ENCODE results near the gene YAP1.

- TF ChIP-seq CTCF (IDR thresholded peaks at IDR 0.05) (no peak), POLR2A (IDR thresholded peaks at IDR 0.05) (no peak), POLR2AphosphoS5 (IDR thresholded peaks at IDR 0.05) (no peak)
These were observed 1.4 kb upstream of the YAP1 start for GRCh38 chr11:102108734-102109440.
